ENCODE data around the gene MTG2.
"Not testable (repeated sequence)": the region's sequence is repeated elsewhere in the genome, so short reads cannot be mapped to it uniquely, and the experiment has no call there.

MTG2 gene

GRCh38 chr20:62146019-62146755 is 36.6 kb upstream of the MTG2 start:
- no peak for DNase-seq

- DNase-seq: no peak
These were observed 35.7 kb upstream of the MTG2 start for GRCh38 chr20:62147125-62147524.

- DNase-seq: no peak
These were observed 35.3 kb upstream of the MTG2 start for GRCh38 chr20:62147528-62147927.

GRCh38 chr20:62148383-62148782 is 34.4 kb upstream of the MTG2 start:
- DNase-seq: not testable (repeated sequence)

- no peak for DNase-seq
These were observed 33.9 kb upstream of the MTG2 start for GRCh38 chr20:62148908-62149314.

GRCh38 chr20:62149532-62150309 is 33.1 kb upstream of the MTG2 start:
- no peak for DNase-seq

- DNase-seq: no peak
These were observed 32.6 kb upstream of the MTG2 start for GRCh38 chr20:62150310-62150575.

- DNase-seq: no peak
These were observed 31.6 kb upstream of the MTG2 start for GRCh38 chr20:62151225-62151624.

- no peak for DNase-seq
These were observed 30.9 kb upstream of the MTG2 start for GRCh38 chr20:62151835-62152364.

GRCh38 chr20:62155428-62156253 is 27.2 kb upstream of the MTG2 start:
- no peak for DNase-seq

GRCh38 chr20:62156254-62156556 is 26.6 kb upstream of the MTG2 start:
- no peak for DNase-seq

- DNase-seq: no peak
These were observed 26.0 kb upstream of the MTG2 start for GRCh38 chr20:62156592-62157386.

GRCh38 chr20:62157387-62158087 is 25.3 kb upstream of the MTG2 start:
- DNase-seq: no peak

- DNase-seq: no peak
These were observed 24.8 kb upstream of the MTG2 start for GRCh38 chr20:62158088-62158400.

- no peak for DNase-seq
These were observed 24.3 kb upstream of the MTG2 start for GRCh38 chr20:62158541-62158940.

- DNase-seq: no peak
These were observed 23.8 kb upstream of the MTG2 start for GRCh38 chr20:62159052-62159451.

- DNase-seq: no peak
These were observed 23.0 kb upstream of the MTG2 start for GRCh38 chr20:62159839-62160238.

GRCh38 chr20:62160253-62160652 is 22.6 kb upstream of the MTG2 start:
- DNase-seq: no peak

- DNase-seq: no peak
These were observed 22.0 kb upstream of the MTG2 start for GRCh38 chr20:62160876-62161275.

- no peak for DNase-seq
These were observed 21.5 kb upstream of the MTG2 start for GRCh38 chr20:62161347-62161746.

- DNase-seq: no peak
These were observed 19.9 kb upstream of the MTG2 start for GRCh38 chr20:62162765-62163484.

- no peak for DNase-seq
These were observed 19.4 kb upstream of the MTG2 start for GRCh38 chr20:62163485-62163865.

Measured in DMS79 treated with DMSO at 0.1 percent for 48 hours (cell line).